NCI-H2029 treated with DMSO at 0.1 percent for 48 hours (cell line): ENCODE data around the gene PLEKHG4B.

Source experiments
- DNase-seq: peaks from one replicate; lab custom pipeline; 2025; lab: John Stamatoyannopoulos, UW

Gene PLEKHG4B

GRCh38 chr5:76358-77169 lies 15.4 kb upstream of the PLEKHG4B start:
- DNase-seq = no peak

- no peak for DNase-seq
Measured at GRCh38 chr5:77170-77501, 14.8 kb upstream of the PLEKHG4B start.

GRCh38 chr5:77546-77945 lies 14.4 kb upstream of the PLEKHG4B start:
- no peak for DNase-seq

GRCh38 chr5:77957-78804 lies 13.8 kb upstream of the PLEKHG4B start:
- no peak for DNase-seq

- no peak for DNase-seq
Measured at GRCh38 chr5:78805-79149, 13.2 kb upstream of the PLEKHG4B start.

GRCh38 chr5:79263-79662 lies 12.7 kb upstream of the PLEKHG4B start:
- no peak for DNase-seq

GRCh38 chr5:79821-80220 lies 12.1 kb upstream of the PLEKHG4B start:
- DNase-seq = no peak

GRCh38 chr5:81391-82021 lies 10.5 kb upstream of the PLEKHG4B start:
- no peak for DNase-seq

GRCh38 chr5:82097-82496 lies 9.9 kb upstream of the PLEKHG4B start:
- no peak for DNase-seq

- no peak for DNase-seq
Measured at GRCh38 chr5:82570-82969, 9.4 kb upstream of the PLEKHG4B start.

GRCh38 chr5:83029-83428 lies 8.9 kb upstream of the PLEKHG4B start:
- no peak for DNase-seq

- no peak for DNase-seq
Measured at GRCh38 chr5:85334-85995, 6.5 kb upstream of the PLEKHG4B start.

- DNase-seq = no peak
Measured at GRCh38 chr5:89337-90286, 2.4 kb upstream of the PLEKHG4B start.

GRCh38 chr5:90590-91547 lies 1.1 kb upstream of the PLEKHG4B start:
- DNase-seq = no peak

GRCh38 chr5:92401-93220 lies 643 bp downstream of the PLEKHG4B start:
- DNase-seq = no peak

- no peak for DNase-seq
Measured at GRCh38 chr5:93221-93980, 1.4 kb downstream of the PLEKHG4B start.

GRCh38 chr5:94113-94892 lies 2.3 kb downstream of the PLEKHG4B start:
- DNase-seq = no peak
